ENCODE results near the gene SCAP.

DNA sequence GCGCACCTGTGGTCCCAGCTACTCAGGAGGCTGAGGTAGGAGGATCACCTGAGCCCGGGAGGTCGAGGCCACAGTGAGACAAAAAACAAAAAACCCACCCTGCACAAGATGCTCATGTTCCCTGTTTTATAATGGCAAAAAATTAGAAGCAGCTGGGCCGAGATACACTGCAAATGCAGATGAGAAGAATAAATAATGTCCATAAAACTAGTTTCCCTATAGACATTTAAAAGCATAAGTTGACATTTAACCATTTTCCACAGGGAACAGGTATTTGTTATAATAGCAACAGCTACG, 537 bp upstream of the SCAP start:
- no peak for TF ChIP-seq POLR2A (IDR thresholded peaks at IDR 0.05; ENCODE audit: borderline replicate concordance, extremely low read depth, insufficient read depth, insufficient read length)
- TF ChIP-seq, protein P1, sequence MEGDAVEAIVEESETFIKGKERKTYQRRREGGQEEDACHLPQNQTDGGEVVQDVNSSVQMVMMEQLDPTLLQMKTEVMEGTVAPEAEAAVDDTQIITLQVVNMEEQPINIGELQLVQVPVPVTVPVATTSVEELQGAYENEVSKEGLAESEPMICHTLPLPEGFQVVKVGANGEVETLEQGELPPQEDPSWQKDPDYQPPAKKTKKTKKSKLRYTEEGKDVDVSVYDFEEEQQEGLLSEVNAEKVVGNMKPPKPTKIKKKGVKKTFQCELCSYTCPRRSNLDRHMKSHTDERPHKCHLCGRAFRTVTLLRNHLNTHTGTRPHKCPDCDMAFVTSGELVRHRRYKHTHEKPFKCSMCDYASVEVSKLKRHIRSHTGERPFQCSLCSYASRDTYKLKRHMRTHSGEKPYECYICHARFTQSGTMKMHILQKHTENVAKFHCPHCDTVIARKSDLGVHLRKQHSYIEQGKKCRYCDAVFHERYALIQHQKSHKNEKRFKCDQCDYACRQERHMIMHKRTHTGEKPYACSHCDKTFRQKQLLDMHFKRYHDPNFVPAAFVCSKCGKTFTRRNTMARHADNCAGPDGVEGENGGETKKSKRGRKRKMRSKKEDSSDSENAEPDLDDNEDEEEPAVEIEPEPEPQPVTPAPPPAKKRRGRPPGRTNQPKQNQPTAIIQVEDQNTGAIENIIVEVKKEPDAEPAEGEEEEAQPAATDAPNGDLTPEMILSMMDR (IDR thresholded peaks at IDR 0.05 in 2 of 3, conservative IDR thresholded peaks at IDR 0.05 in 1 of 3; ENCODE audit: borderline replicate concordance in 1 of 3, insufficient read depth in 1 of 3, low read depth in 2 of 3, low read length in 2 of 3) = no peak
- TF ChIP-seq, protein P2, sequence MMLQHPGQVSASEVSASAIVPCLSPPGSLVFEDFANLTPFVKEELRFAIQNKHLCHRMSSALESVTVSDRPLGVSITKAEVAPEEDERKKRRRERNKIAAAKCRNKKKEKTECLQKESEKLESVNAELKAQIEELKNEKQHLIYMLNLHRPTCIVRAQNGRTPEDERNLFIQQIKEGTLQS (IDR thresholded peaks at IDR 0.05) = no peak
- TF ChIP-seq ZNF274 (IDR thresholded peaks at IDR 0.05; ENCODE audit: low read depth, low read length) = no peak
- TF ChIP-seq JUND (IDR thresholded peaks at IDR 0.05) = no peak
- TF ChIP-seq, protein P3, sequence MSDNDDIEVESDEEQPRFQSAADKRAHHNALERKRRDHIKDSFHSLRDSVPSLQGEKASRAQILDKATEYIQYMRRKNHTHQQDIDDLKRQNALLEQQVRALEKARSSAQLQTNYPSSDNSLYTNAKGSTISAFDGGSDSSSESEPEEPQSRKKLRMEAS (IDR thresholded peaks at IDR 0.05) = no peak
- no peak for TF ChIP-seq CBX3 (IDR thresholded peaks at IDR 0.05; ENCODE audit: low read depth)
- no peak for TF ChIP-seq RAD21 (IDR thresholded peaks at IDR 0.05; ENCODE audit: low read depth)

All from HCT116 (cell line).